RPMI7951 (cell line): ENCODE data around the gene IFFO2. TPM values are rescaled to one million over a fixed set of nuclear protein-coding genes. Genes with fewer than 3 reads are reported as not detected.

Experiments used
- DNase-seq: peaks from one replicate; pipeline ENCODE4 v3.0.0-alpha.2; 2012; ENCODE audit warnings: low read depth
- total RNA-seq: library from RNA; depleted of rRNA; stranded (reverse); fragments of >200 nt; shearing (Covaris generic); gene quantifications from 2 replicates; pipeline ENCODE4 v1.2.3, GENCODE V29; 2014

Gene IFFO2
- total RNA-seq, 1 experiment from 2014 or later: 9.9 TPM

GRCh38 chr1:18936814-18937481 lies 19.5 kb downstream of the IFFO2 start:
- DNase-seq: no peak

GRCh38 chr1:18936471-18936813 lies 20.0 kb downstream of the IFFO2 start:
- no peak for DNase-seq

- DNase-seq: no peak
These were observed 22.1 kb downstream of the IFFO2 start for GRCh38 chr1:18934205-18935000.

GRCh38 chr1:18932879-18933278 lies 23.6 kb downstream of the IFFO2 start:
- DNase-seq: no peak

GRCh38 chr1:18932387-18932786 lies 24.1 kb downstream of the IFFO2 start:
- DNase-seq: peak; percentile 64

GRCh38 chr1:18931730-18932129 lies 24.7 kb downstream of the IFFO2 start:
- no peak for DNase-seq

GRCh38 chr1:18929686-18930085 lies 26.8 kb downstream of the IFFO2 start:
- peak; percentile 82 for DNase-seq

- no peak for DNase-seq
These were observed 27.5 kb downstream of the IFFO2 start for GRCh38 chr1:18928985-18929384.

GRCh38 chr1:18928406-18928805 lies 28.1 kb downstream of the IFFO2 start:
- DNase-seq: no peak

- DNase-seq: peak; percentile 60
These were observed 28.7 kb downstream of the IFFO2 start for GRCh38 chr1:18927654-18928272.

- DNase-seq: peak; percentile 50
These were observed 29.3 kb downstream of the IFFO2 start for GRCh38 chr1:18927082-18927653.

GRCh38 chr1:18926315-18927081 lies 30.0 kb downstream of the IFFO2 start:
- DNase-seq: peak; percentile 99

- no peak for DNase-seq
These were observed 31.2 kb downstream of the IFFO2 start for GRCh38 chr1:18925279-18925678.

- DNase-seq: peak; percentile 66
These were observed 32.2 kb downstream of the IFFO2 start for GRCh38 chr1:18924221-18924691.

GRCh38 chr1:18923756-18924211 lies 32.7 kb downstream of the IFFO2 start:
- DNase-seq: peak; percentile 82

GRCh38 chr1:18922848-18923755 lies 33.4 kb downstream of the IFFO2 start:
- DNase-seq: no peak

GRCh38 chr1:18922319-18922726 lies 34.2 kb downstream of the IFFO2 start:
- peak; percentile 89 for DNase-seq

- DNase-seq: no peak
These were observed 34.8 kb downstream of the IFFO2 start for GRCh38 chr1:18921516-18922251.

- no peak for DNase-seq
These were observed 35.5 kb downstream of the IFFO2 start for GRCh38 chr1:18920931-18921330.

GRCh38 chr1:18919956-18920355 lies 36.5 kb downstream of the IFFO2 start:
- no peak for DNase-seq
